Fibroblast of the aortic adventitia (primary cell): ENCODE data around the gene NPTXR. TPM values are rescaled to one million over a fixed set of nuclear protein-coding genes. Genes with fewer than 3 reads are reported as not detected.

Source experiments
- DNase-seq: peaks from one replicate; pipeline ENCODE4 v3.0.0-alpha.2; 2010; ENCODE audit warnings: low read depth
- H3K4me3 ChIP-seq: 2 replicates; pipeline ENCODE4 v1.5.1; 2011; ENCODE audit warnings: low read depth, mild to moderate bottlenecking, control low read depth, low read length, moderate library complexity
- total RNA-seq: library from RNA; depleted of rRNA; stranded (reverse); fragments of >200 nt; gene quantifications from 2 replicates; pipeline ENCODE4 v1.2.3, GENCODE V29; 2012; ENCODE audit warnings: low replicate concordance
- TF ChIP-seq, protein P1 (sequence below): IDR thresholded peaks from 2 replicates; pipeline ENCODE4 v1.5.1; 2011; ENCODE audit warnings: mild to moderate bottlenecking, low read length, control low read depth, inconsistent platforms; ENCODE audit not compliant: insufficient read depth

NPTXR gene
- total RNA-seq, 1 donor: 1.3 TPM

DNA sequence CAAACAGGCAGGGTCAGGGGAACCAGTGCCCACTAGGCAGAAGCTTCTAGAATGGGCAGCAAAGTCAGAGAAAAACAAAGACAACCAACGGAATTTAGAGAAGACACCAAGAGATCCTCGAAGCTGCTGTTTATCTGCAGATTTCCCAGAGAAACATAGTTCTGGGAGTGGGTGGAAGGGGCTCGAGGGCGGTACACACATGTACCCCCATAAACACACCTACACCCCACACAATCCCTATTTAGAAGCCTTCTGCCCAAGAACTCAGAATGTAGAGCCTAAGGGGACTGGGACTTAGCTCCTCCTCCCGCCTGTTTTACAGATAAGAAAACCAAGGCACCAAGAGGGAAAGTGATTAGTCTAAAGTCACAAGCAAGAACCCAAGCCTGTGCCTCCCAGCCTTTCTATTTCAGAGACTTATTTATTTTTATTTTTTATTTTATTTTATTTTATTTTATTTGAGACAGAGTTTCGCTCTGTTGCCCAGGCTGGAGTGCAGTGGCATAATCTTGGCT, 6.4 kb downstream of the NPTXR start:
- no peak for DNase-seq
- TF ChIP-seq, protein P1, sequence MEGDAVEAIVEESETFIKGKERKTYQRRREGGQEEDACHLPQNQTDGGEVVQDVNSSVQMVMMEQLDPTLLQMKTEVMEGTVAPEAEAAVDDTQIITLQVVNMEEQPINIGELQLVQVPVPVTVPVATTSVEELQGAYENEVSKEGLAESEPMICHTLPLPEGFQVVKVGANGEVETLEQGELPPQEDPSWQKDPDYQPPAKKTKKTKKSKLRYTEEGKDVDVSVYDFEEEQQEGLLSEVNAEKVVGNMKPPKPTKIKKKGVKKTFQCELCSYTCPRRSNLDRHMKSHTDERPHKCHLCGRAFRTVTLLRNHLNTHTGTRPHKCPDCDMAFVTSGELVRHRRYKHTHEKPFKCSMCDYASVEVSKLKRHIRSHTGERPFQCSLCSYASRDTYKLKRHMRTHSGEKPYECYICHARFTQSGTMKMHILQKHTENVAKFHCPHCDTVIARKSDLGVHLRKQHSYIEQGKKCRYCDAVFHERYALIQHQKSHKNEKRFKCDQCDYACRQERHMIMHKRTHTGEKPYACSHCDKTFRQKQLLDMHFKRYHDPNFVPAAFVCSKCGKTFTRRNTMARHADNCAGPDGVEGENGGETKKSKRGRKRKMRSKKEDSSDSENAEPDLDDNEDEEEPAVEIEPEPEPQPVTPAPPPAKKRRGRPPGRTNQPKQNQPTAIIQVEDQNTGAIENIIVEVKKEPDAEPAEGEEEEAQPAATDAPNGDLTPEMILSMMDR: no peak
- H3K4me3 ChIP-seq: no peak overlapping the region

DNA sequence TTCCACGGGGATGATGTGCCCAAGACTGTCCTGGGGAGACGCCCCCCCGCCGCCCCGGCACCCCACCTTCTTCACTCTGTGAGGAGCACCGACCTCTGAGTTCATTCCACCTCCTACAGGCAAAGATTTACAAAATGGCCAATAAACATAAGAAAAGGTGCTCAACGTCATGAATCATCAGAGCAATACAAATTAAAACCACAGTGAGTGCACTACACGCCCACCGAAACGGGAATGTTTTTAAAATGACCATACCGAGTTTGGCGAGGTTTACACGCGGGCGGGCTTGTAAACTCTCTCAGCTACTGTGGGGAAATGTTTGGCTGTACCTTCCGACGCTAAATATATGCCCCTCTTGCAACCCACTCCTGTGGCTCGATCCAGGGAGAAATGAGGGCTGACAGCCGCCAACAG, 7.9 kb downstream of the NPTXR start:
- DNase-seq: peak; percentile 11
- H3K4me3 ChIP-seq: no peak overlapping the region
- TF ChIP-seq, protein P1: no peak

DNA sequence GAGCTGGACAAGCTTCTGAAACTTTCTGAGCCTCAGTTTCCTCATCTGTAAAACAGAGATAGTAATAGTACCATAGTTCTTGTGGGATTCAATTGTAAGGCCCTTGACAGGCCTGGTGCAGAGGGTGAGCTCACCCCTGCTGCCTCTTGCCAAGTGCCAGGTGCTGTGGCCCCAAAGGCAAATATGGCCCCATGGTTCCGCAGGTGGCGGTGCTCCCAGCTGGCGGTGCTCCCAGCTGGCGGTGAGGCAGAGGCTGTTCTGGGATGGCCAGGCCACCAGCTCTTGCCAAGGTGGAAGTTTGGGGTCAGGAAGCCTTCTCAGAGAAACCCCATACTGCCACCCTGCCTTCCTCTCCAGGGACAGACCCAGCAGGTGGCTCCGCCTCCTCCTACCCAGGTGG, 8.8 kb downstream of the NPTXR start:
- TF ChIP-seq, protein P1: no peak
- DNase-seq: no peak
- no peak overlapping the region for H3K4me3 ChIP-seq

DNA sequence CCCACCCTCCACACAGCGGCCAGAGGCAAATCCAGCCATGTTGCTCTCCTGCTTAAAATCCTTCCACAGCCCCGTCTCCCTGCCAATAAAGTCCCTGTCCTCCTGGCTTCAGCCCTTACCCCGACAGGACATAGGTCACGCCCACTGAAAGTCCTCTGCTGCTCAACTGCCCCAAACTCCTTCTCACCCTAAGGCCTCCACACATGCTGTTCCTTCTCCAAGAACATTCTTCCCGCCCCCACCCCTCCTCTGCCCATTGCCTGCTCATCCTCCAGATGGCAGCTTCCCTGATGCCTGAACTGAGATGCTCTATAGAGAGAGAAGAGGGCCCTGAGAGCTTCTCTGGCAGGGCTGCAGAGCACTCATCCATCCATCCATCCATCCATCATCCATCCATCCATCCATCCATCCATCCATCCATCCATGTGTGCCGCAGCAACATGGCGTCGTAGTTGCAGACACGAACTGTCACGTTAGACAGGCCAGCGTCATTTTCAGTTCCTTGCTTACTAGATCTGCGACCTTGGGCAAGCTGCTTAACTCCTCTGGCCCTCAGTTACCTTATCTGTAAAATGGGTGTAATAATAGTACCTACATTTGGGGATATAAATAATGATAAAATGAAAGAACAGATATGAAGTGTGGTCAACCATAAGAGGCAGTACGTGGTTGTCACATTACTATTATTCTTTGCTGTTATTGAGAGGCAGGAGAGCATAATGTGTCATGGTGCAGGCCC, 9.4 kb downstream of the NPTXR start:
- TF ChIP-seq, protein P1: no peak
- DNase-seq: no peak
- no peak overlapping the region for H3K4me3 ChIP-seq

DNA sequence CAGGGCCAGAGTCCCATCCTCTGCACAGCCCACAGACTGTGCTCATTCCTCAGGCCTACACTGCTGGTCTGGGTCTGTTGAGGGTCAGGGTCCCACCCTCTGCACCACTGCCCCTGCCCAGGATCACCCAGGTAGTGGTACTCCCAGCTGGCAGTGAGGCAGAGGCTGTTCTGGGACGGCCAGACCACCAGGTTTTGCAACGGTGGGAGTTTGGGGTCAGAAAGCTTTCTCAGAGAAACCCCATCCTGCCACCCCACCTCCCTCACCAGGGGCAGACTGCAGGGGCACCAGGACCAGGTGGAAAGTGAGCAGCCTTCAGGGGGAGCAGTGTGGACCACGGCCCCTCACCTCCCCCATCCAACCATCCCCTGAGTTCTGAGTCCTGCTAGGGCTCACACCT, 10.8 kb downstream of the NPTXR start:
- no peak for DNase-seq
- TF ChIP-seq, protein P1: no peak
- H3K4me3 ChIP-seq: no peak overlapping the region

DNA sequence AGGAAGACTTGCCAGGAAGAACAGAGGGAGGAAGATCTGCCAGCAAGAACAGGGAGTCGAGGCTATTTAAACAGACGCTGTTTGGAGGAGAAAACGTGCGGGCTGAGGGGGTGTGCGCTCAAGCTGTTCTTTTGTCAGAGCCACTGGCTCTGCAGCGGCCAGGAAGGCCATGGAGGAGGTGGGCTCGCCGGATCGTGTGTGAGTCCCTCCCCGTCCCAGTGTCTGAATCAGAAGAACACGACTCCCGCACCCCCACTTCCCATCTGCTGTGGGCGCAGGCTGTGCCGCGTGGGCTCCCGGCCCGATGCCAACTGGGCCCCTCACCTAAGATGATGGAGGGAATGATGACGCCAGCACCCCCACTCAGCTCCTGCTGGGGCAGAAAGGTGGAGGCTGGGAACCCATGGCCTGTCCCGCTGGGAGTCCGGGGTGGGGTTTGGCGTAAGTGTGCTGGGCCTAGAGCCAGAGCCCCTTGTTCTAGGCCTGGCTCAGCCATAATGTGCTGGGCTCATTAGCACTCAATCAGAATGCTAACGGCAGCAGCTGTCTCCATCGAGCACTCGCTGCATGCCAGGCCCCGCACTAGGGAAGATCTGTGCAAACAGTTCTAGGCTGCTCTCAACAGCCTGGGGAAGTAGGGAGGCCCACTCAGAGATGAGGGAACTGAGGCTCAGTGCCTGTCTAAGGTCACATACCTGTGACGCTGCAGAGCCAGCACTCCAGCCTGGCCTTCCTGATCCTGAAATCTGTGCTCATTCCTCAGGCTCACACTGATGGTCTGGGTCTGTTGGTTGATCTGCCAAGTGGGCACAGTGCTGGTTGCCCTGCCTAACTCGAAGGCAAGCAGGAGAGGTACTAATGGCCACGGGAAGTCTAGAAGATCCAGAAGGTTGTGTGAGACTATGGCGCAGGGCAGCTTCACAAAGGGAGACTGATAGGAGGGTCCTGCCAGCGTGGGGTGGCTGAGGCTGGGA, 11.5 kb downstream of the NPTXR start:
- TF ChIP-seq, protein P1: no peak
- no peak overlapping the region for H3K4me3 ChIP-seq
- DNase-seq: no peak
